Stimulated activated CD4-positive, alpha-beta T cell treated with anti-CD3 and anti-CD28 coated beads, Interleukin-2, amount 100 ng/mL, for 24 hours (primary cell): ENCODE results near the gene KIAA1549.
"Not testable (repeated sequence)": the region's sequence is repeated elsewhere in the genome, so short reads cannot be mapped to it uniquely, and the experiment has no call there.

ENCODE experiments used
- DNase-seq, 2 donors: peaks; one replicate each; pipeline ENCODE4 v3.0.0-alpha.2; 2020

Gene KIAA1549

DNA sequence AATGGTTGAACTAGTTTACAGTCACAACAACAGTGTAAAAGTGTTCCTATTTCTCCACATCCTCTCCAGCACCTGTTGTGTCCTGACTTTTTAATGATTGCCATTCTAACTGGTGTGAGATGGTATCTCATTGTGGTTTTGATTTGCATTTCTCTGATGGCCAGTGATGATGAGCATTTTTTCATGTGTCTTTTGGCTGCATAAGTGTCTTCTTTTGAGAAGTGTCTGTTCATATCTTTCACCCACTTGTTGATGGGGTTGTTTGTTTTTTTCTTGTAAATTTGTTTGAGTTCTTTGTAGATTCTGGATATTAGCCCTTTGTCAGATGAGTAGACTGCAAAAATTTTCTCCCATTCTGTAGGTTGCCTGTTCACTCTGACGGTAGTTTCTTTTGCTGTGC, 40.6 kb downstream of the KIAA1549 start:
- not testable (repeated sequence) for DNase-seq

DNA sequence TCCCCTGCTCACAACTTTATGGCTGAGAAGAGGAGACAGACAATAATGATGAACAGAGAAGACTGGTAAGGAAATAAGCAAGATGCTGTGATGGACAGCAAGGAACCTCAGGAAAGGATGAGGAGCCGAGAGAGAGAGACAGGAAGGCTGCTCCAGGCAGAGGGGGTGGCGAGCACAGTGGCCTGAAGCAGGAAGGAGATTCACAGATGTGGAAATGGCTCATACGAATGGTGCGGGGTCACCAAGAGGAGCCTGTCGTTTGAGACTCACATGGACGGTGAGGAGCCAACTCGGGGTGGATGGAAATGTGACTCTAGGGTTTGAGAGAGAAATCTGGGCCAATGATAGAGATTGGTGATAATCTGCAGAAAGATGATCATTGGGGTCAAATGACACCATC, 43.7 kb downstream of the KIAA1549 start:
- no peak for DNase-seq

DNA sequence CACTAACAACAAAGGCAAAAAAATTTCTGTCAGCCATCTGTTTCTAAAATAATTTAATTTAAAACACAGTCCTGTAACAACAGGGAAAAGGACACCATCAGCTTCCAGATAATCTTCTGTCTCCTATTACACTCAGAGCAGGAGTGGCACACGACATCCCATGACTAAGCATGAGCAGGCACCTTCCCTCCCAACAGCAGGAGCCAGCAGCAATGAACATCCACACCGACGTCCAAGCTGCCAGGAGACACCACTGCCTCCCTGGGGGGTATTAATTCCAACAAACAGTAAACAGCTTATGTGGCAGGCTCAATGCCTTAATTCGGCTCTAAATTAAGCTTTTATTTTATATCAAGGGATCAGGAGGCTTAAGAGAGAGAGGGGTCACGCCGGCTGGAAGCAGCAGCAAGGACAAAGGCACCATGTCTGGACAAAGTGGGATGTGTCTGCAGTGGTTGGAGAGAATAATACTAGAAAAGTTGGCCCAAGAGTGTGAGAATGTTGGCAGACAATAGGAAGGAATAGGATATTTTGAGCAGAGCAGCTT, 45.7 kb downstream of the KIAA1549 start:
- DNase-seq, result no peak

DNA sequence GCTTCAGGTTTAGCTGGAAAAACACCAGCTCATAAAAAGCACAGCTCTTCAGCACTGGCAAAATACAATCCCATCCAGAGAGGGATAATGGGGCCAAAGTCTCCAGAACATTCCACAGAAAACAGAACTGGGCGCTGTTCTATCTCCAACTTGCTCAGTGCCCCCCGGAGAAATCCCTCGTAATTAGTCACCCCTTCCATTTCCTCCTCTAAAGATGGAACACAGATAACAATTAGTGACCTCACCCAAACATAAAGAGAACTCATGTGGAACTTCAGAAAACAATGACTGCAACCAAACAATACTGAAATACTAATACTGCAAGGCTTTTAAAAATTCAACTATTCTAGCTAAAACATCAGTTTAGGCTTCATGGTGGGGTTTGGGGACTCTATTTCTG, 46.3 kb downstream of the KIAA1549 start:
- no peak for DNase-seq

DNA sequence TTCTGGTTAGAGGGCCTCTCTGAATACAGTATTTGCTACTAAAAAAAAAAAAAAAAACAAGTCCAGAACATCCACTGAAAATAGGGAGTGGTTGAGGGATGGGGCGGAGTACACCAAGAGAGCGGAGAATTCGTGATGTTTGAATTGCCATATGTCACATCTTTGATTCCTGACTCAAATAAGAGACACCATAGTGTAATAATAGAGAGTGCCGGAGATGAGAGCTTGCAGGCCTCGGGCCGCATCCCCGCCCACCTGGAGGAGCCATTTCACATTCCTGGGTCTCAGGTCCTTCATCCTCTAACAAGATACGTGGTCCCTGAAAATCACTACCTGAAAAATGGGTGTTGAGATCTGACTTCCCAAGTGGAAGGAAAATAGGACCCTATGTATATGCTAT, 46.8 kb downstream of the KIAA1549 start:
- DNase-seq, result no peak

DNA sequence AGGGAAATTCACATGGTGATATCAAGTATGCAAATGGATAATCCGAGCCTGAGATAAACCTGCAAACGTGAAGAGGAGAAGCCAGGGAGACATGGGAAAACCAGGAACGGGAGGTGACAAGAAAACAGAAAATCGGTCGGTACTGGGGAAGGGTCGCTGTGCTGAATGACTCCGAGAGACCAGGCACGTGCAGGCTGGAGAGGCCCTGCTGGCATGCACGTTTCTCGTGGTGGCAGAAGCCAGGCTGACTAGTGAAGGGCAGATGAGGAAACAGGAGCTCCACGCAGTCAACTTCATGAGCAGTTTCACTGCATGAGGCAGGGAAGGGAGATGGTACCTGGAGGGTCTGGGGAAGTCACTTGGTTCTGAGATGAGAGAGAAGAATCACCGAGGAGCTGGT, 48.3 kb downstream of the KIAA1549 start:
- DNase-seq, result no peak

DNA sequence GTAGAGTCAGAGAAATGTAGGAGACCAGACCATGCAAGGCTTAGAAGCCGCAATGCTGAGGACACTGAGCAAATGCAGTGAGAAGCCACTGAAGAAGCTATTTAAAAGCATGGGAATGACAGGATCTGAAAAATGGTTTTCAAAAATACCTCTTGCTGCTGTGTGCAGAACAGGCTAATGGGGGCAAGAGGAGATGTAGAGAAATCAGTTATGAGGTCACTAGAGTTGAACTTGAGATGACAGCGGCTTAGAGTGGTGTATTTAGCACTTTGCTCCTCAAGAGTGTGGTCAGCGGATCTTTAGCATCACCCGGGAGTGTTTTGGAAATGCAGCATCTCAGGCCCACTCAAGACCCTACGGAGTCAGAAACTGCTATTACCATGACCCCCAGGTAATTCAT, 48.8 kb downstream of the KIAA1549 start:
- no peak for DNase-seq

DNA sequence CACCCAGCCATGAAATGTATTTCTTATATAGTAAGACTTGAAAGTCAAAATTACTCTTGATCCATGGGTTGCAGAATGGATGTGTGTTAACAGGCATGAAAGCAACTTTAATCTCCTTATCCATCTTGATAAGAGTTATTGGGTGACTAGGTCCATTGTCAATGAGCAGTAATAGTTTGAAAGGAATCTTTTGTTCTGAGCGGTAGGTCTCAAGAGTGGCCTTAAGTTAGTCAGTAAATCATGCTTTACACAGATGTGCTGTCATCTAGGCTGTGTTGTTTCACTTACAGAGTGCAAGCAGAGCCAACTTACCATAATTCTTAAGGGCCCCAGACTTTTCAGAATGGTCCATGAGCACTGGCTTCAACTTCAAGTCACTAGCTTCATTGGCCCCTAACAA, 51.2 kb downstream of the KIAA1549 start:
- no peak for DNase-seq

DNA sequence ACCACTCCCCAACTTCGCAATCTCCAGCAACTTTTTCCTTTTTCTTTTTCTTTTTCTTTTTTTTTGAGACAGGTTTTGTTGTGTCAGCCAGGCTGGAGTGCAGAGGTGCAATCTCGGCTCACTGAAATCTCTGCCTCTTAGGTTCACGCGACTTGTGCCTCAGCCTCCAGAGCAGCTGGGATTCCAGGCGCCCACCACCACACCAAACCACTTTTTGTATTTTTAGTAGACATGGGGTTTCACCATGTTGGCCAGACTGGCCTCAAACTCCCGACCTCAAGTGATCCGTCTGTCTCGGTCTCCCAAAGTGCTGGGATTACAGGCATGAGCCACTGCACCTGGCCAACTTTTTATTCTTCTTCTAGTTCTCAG, 55.0 kb downstream of the KIAA1549 start:
- no peak for DNase-seq

DNA sequence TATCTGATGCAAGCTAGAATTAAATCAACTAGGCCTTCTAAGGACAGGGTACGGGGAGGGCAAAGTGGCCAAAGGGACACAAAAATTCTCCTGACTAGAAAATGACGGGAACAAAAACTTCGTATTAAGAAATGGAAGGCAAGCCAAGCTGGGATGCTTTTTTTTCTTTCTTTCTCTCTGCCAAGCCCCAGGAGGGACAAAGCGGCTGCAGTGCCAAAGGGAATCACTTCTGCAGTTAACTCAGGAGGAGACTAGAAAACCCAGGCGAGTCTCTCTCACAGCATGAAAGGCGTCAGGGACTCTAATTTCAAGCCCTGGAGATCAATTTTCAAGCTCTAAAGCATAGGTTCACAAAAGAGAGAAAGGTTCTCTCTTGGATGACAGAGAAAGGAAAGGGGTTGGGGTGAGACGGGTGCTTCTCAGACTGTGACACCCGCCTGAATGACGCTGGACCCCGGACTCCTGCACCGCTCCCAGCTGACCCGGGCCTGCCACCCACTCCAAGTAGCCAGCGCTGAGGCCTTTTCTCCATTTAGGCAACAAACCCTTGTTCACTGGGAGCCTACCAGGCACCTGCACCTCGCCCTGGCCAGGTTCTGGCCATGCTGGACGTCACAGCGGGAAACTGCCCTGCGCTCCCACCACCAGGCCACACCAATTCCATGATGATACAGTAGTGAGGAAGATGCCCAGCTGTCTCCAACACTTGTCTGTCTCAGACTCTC, 56.5 kb downstream of the KIAA1549 start:
- DNase-seq, result no peak

DNA sequence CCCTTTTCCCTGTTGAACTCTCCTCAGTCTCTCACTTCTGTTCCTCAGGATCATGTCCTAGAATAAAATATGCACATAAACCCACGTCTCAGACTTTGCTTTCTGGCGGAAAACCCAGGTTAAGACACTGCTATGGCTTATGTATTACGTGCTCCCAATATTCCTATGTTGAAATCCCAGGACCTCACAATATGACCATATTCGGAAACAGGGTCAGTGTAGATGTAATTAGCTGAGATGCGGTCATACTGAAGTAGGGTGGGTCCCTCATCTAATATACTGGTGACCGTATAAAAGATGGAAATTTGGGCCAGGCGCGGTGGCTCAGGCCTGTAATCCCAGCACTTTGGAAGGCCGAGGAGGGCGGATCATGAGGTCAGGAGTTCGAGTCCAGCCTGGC, 59.9 kb downstream of the KIAA1549 start:
- no peak for DNase-seq

DNA sequence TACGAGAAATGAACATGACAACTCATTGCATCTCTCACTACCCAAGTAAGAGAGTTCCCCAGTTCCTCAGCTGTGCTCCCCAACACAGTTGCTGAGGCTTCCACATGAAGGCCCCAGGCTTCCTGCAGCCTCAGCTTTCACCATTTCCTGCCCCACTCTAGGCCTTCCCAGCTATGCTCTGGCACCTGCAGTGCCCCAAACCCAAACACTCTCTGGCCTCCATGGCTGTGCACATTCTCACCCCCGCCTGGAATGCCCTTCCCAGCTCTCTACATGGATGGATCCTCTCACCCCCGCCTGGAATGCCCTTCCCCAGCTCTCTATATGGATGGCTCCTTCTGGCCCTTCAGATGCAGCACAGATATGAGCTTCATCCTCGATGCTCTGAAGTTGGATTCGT, 61.3 kb downstream of the KIAA1549 start:
- DNase-seq, result no peak

DNA sequence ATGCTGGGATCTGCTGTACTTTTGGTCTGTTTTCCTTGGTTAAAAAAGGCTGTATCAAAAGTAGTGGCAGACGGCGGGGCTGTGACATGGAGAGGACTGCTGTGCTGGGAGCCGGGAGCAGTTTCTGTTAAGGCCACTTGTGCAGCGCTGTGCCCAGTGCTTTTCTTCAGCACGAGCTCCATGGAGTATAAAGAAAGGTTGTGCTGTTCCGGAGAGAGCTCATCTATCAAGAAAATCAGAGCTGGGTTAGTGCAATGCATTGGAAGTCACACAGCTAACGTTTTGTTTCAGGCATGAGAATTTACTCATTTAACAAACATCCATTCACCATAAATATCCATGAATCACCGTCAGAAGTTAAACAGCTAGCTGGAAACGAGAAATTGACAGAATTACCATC, 62.0 kb downstream of the KIAA1549 start:
- DNase-seq, result no peak

DNA sequence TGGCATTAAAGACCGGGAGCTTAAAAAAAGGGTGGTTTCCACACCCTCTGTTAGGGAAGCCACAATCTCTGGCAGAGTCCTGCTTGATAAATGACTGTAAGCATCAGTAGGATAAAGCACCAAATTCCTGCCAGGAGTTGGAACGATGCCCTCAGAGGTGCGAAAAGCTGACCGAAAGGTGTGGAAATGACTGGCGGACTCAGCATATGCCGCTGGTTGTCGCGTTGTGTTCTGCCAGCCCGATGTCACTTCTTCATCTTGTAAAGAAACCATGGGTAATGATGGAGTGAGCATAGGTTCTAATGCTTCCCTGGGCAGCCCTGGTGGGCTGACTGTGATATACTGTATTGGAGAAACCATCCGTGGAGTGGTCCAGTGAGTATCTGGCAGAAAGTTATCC, 62.4 kb downstream of the KIAA1549 start:
- no peak for DNase-seq

DNA sequence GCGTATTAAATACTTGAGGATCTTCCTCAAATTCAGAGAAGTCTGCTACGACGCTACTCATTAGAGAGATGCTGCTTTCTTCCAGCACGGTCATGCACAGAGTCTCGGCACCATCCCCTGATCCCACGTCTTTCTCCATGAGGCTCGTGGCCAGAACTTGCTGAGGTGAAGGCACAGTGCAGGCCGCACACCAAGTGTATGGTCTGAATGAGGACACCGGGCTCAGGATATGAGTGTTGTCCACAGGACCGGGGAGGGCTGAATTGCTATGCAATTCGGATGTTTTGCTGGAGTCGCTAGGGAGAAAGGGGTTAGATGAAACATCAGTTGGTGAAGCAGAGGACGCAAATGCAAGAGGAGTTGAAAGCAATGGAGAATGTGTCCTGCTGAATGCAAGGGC, 63.0 kb downstream of the KIAA1549 start:
- DNase-seq, result no peak

DNA sequence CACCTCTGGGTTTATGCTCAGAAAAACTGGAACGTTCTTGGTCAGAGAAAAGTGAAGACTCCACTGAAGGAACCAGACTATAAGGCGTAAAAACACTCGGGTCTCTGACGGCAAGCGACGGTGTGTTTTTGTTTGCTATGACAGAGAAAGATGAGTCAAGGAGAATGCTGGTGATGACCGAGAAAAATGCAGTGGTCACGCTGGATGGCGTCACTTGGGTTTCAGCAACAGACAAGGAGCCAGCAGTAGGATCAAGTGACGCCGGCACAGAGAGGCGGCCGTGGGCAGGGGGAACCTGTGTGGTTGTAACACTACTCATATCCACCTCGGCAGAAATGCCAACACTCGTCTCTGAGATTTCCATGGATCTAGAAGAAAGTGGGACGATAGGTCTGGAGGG, 63.4 kb downstream of the KIAA1549 start:
- no peak for DNase-seq

DNA sequence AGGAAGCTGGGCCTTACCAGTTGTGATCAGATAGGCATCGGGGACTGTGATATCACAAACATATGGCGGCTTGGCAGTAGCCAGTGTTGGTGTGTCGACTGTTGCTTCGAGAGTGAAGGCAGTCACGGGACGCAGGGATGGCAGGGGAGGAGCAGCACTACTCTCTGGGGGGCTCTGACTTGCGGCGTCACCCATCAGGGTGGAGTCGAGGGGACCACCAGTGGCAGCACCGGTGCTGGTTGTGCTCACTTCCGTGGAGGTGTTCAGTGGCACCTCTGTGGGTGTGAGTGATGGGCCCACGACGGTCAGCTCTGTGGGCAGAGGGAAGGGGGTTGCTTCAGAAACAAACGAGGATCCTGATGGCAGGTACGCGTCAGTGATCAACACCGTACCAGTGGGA, 64.5 kb downstream of the KIAA1549 start:
- no peak for DNase-seq

DNA sequence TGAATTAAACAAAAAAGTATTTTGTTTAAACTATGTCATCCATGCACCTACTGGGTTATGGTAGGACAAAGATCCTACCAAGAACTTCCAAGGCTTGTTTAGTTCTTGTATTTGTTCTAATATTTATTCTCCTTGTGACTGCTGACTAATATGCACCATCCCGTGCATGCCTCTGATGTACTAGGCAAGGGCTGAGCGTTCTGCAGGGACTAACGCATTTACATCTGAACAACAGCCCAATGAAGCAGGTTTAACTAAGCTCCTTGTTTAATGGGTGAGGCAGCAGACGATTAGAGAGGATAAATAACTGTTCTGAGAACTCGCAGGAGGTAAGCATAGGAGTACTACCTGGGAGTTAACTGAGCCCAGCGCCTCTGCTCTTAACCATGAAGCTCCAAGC, 64.9 kb downstream of the KIAA1549 start:
- DNase-seq, result no peak

DNA sequence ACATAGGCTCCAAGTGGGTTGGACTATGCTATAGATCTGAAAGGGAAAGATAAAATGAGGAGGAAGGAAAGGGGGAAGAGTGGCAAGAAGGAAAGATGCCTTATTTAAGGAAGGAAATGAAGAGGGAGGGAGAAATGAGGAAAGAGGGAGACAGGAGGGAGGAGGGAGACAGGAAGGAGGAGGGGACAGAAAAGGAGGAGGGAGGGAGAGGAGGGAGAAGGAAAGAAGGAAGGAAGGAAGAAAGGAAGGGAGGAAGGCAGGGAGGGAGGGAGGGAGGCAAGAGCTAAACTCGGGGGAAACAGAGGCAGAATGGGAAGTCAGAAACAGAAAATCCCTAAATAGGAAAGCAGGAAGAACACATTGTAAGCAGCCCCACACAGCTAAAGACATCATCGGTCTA, 67.4 kb downstream of the KIAA1549 start:
- no peak for DNase-seq

DNA sequence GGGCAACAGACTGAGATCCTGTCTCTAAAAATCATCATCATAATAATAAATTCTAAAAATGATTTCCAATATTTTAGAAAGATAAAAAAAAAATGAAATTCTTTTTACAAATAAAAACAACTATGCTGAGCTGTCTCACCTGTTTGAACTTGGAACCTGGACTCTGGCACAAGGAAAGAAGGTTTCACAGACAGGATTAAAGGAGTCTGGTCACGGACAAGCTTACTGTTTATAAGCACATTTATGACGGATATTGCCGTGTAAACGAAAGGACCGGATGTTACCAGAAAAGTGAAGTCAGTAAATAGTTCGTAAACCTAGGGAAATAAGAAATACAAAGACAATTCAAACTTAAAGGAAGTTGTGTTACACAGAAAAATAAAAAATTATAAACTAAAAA, 70.2 kb downstream of the KIAA1549 start:
- DNase-seq, result no peak

DNA sequence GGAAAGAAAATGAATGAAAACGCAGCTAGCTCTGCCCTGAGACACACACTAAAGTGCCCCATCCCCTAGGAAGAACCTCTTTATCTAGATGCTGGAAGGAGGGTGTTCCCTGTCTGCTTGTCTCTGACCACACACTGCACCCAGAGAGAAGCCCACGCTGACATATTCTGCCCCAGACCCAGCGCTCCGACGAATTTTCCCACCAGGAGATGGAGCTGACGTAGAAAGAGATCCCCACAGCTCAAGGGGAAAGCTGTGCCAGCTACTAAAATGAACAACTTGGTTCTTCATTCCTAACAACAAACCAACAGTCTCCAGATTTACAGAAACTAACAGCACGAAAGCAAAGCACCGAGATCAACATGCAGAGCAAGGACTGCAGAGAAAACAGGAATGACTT, 73.3 kb downstream of the KIAA1549 start:
- DNase-seq, result no peak

DNA sequence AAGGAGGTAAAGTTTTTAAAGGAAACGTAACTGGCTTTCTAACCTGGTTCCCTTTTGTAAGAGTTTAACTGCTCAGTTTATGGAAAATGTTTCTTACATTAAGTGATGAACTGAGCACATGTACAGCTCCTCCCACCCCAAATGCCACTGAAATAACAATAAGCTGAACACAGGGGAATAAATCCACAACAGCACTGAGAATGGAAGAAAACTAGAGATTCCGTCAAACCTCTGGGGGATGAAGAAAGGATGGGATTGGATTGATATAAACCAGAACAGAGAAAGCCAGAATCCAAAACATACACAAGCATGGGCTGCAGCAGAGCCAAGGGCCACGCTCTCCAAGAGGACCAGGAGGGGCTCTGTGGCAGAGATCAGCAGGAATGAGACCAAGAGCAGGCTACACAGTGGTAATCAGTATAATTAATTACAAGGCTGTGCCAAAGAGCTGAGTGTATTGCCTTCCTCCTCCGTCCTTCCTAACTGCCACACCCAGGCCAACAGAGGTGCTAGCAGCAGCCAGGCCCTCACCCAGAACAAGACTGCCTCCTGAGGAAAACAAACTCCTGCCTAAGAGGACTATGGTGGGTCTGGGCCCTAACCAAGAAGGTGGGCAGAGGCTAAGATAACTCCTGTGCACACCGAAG, 73.9 kb downstream of the KIAA1549 start:
- DNase-seq, result no peak

DNA sequence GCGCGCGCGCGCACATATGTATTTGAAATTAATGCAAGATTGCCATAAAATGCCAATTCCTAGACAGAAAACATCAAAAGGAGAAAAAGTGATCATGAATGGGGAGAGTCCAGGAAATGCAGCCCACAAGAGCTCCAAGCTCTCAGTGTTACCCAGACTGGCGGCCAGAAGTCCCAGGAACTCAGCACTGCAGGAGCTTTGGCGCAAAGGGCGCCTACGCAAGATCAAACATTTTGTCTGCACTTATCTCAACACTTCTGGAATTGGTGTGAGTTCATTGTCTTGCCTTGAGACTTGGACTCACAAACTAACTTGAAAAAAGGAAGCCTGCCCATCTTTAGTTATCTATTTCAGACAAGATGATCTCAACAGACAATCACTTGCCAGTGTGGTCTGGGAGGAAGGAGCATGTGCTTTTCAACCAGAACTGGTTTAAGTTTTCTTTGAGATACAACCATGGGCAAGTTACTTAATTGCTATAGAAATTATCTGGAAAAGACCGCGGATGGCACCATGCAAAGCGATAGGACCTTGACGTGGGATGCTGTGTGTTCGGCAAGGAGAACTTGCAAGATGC, 77.2 kb downstream of the KIAA1549 start:
- no peak for DNase-seq

DNA sequence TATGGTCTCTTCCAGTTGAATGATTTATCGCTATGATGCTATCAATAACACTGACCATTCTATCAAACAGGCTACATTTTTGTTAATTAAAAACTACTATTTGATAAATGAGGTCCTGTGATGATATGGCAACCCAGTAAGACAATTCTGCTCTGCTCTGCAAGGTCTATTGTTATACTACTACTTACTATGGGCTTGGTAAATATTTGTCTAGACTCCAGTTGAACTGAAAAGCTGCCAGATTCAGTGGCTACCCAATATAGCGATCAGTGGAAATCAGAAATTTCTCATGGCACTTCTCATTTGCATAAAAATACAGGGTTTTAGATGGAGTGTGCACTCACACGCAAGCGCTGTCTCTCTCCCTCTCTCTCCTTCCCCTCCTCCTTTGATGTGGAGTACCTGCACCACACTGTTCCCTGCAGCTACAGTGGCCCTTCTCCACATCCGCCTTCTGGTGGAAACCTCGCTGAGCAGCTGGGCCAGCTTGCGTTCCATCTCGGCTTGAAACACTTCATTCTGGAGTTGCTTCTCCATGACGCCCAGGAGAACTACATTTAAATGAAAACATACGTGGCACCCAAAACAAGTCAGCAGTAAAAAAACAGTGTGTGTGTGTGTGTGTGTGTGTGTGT, 77.9 kb downstream of the KIAA1549 start:
- peak; percentile 67 to 72 for DNase-seq
